Body of pancreas (tissue), 4 donors: ENCODE results near the gene FUT8.

Experiments used
- CTCF ChIP-seq, 7 experiments: fragments of 450-650 bp in 4 of 7; fragments of 200-600 bp in 3 of 7; sonication (generic) in 3 of 7; IDR thresholded peaks; one replicate each; pipeline ENCODE4 v1.5.1; 2016 to 2019; ENCODE audit warnings: antibody characterized with exemption in 7 of 7
- POLR2A ChIP-seq, 3 donors: fragments of 450-650 bp; IDR thresholded peaks; one replicate each; pipeline ENCODE4 v1.6.1; 2016; ENCODE audit warnings: antibody characterized with exemption in 3 of 3, mild to moderate bottlenecking in 2 of 3

- TF ChIP-seq POLR2A (IDR thresholded peaks at IDR 0.05), result no peak
- TF ChIP-seq CTCF (IDR thresholded peaks at IDR 0.05), result no peak
Measured at GRCh38 chr14:65618996-65619395, 206.5 kb downstream of the FUT8 start.
